GM23248 (cell line): Measurements from ENCODE around the gene CSRP1. TPM values are rescaled to one million over a fixed set of nuclear protein-coding genes. Genes with fewer than 3 reads are reported as not detected.
"Not testable (repeated sequence)": the region's sequence is repeated elsewhere in the genome, so short reads cannot be mapped to it uniquely, and the experiment has no call there.

Experiments
- DNase-seq: peaks from one replicate; pipeline ENCODE4 v3.0.0-alpha.2; 2015
- H2AFZ ChIP-seq: fragments of 200-600 bp; sonication (generic); 2 replicates; pipeline ENCODE4 v1.6.1; 2016; ENCODE audit warnings: antibody characterized with exemption
- H3F3A ChIP-seq: fragments of 200-600 bp; sonication (generic); 2 replicates; pipeline ENCODE4 v1.6.1; 2016; ENCODE audit warnings: mild to moderate bottlenecking, antibody characterized with exemption, mixed run types; ENCODE audit not compliant: insufficient read depth
- H3K27ac ChIP-seq: fragments of 200-600 bp; sonication (generic); 2 replicates; pipeline ENCODE4 v1.5.1; 2016; ENCODE audit warnings: mild to moderate bottlenecking
- H3K27me3 ChIP-seq: fragments of 200-600 bp; sonication (generic); replicated peaks from 2 replicates; pipeline ENCODE4 v1.6.1; 2016; ENCODE audit warnings: mild to moderate bottlenecking; ENCODE audit not compliant: insufficient read depth
- H3K36me3 ChIP-seq: fragments of 200-600 bp; sonication (generic); 2 replicates; pipeline ENCODE4 v1.6.1; 2016; ENCODE audit warnings: low read depth, mild to moderate bottlenecking
- H3K4me1 ChIP-seq: fragments of 200-600 bp; sonication (generic); 2 replicates; pipeline ENCODE4 v1.6.1; 2016; ENCODE audit warnings: mild to moderate bottlenecking; ENCODE audit not compliant: insufficient read depth
- H3K4me2 ChIP-seq: fragments of 200-600 bp; sonication (generic); one replicate; pipeline ENCODE4 v1.6.1; 2016; ENCODE audit warnings: mild to moderate bottlenecking; ENCODE audit not compliant: unreplicated experiment
- H3K4me3 ChIP-seq: fragments of 200-600 bp; sonication (generic); 2 replicates; pipeline ENCODE4 v1.5.1; 2016; ENCODE audit warnings: mild to moderate bottlenecking
- H3K79me2 ChIP-seq: fragments of 200-600 bp; sonication (generic); 2 replicates; pipeline ENCODE4 v1.6.1; 2016; ENCODE audit warnings: mild to moderate bottlenecking; ENCODE audit not compliant: insufficient read depth
- H3K9ac ChIP-seq: fragments of 200-600 bp; sonication (generic); 2 replicates; pipeline ENCODE4 v1.6.1; 2016; ENCODE audit warnings: mild to moderate bottlenecking
- H3K9me2 ChIP-seq: fragments of 200-600 bp; sonication (generic); 2 replicates; pipeline ENCODE4 v1.6.1; 2016; ENCODE audit warnings: mixed run types, mild to moderate bottlenecking, moderate library complexity; ENCODE audit not compliant: insufficient read depth
- H3K9me3 ChIP-seq: fragments of 200-600 bp; sonication (generic); one replicate; pipeline ENCODE4 v1.6.1; 2017; ENCODE audit warnings: low read depth
- H4K20me1 ChIP-seq: fragments of 200-600 bp; sonication (generic); 2 replicates; pipeline ENCODE4 v1.6.0; 2016; ENCODE audit not compliant: insufficient read depth
- EZH2 ChIP-seq: fragments of 200-600 bp; sonication (generic); IDR thresholded peaks from 2 replicates; pipeline ENCODE4 v1.6.1; 2018; ENCODE audit warnings: antibody characterized with exemption, mild to moderate bottlenecking; ENCODE audit not compliant: insufficient read depth, poor library complexity, severe bottlenecking
- EZH2phosphoT487 ChIP-seq: fragments of 200-600 bp; sonication (generic); IDR thresholded peaks from 2 replicates; pipeline ENCODE4 v1.6.1; 2018; ENCODE audit warnings: antibody characterized with exemption, moderate library complexity, mild to moderate bottlenecking, low read depth; ENCODE audit not compliant: insufficient read depth
- WGBS, 2 experiments: methylation state at CpG; one replicate each; pipeline ENCODE4 v1.1.6; 2015 to 2017; ENCODE audit warnings: low lambda C conversion rate in 2 of 2, low coverage in 1 of 2; ENCODE audit errors: missing lambda C conversion rate in 2 of 2; 5-methylcytosine and 5-hydroxymethylcytosine counted together
- in situ Hi-C: fragments of 300-500 bp; cut with MboI; formaldehyde crosslinking; loops from 2 replicates; pipeline ENCODE4 v1.15.0; 2020
- polyA plus RNA-seq: library from polyadenylated mRNA; unstranded; fragments of >200 nt; fragmentation: Nextera tagmentation; extraction: Ambion mirVana; gene quantifications from 2 replicates; pipeline ENCODE4 v1.2.1, GENCODE V29; 2016
- total RNA-seq: library from RNA; depleted of rRNA; stranded (reverse); fragments of >200 nt; shearing (Covaris generic); gene quantifications from 2 replicates; pipeline ENCODE4 v1.2.3, GENCODE V29; 2014

Gene CSRP1
- total and polyA plus RNA-seq, 2 experiments from 2014 or later: 510 to 1,160 TPM

- Histone ChIP-seq H3K27ac (peak overlapping the region; percentile 80), H3F3A (peaks cover 32% of the 10 kb centered on the region), H2AFZ (peak overlapping the region; percentile 43), H3K36me3 (no peaks in the 10 kb centered on the region), H3K4me3 (no peak overlapping the region), H4K20me1 (no peaks in the 10 kb centered on the region), H3K4me1 (peaks cover 41% of the 10 kb centered on the region), H3K9me2 (no peaks in the 10 kb centered on the region), H3K27me3 (no peaks in the 10 kb centered on the region), H3K9me3 (no peaks in the 10 kb centered on the region), H3K9ac (peak overlapping the region; percentile 80), H3K79me2 (no peaks in the 10 kb centered on the region), H3K4me2 (peak overlapping the region; percentile 44)
- WGBS, 2 experiments: 6 to 9% methylated on average over 26 of the region's 26 CpGs
- in situ Hi-C loops: no loop called here
- no peak for TF ChIP-seq EZH2phosphoT487
- no peak for TF ChIP-seq EZH2
- peak; percentile 95 for DNase-seq
Observed at GRCh38 chr1:201530741-201531531, 24.0 kb upstream of the CSRP1 start.

- no peak overlapping the region for H3K27ac ChIP-seq
- H4K20me1 ChIP-seq: no peaks in the 10 kb centered on the region
- H3K9me2 ChIP-seq: no peaks in the 10 kb centered on the region
- no peaks in the 10 kb centered on the region for H3K36me3 ChIP-seq
- WGBS, 2 experiments: 95 to 97% methylated on average over 3 of the region's 3 CpGs
- H3K9ac ChIP-seq: no peak overlapping the region
- no peak overlapping the region for H3K4me2 ChIP-seq
- peaks cover 19% of the 10 kb centered on the region for H3K4me1 ChIP-seq
- no peak overlapping the region for H2AFZ ChIP-seq
- no peaks in the 10 kb centered on the region for H3K79me2 ChIP-seq
- no peak for TF ChIP-seq EZH2phosphoT487
- TF ChIP-seq EZH2: no peak
- H3K27me3 ChIP-seq: no peaks in the 10 kb centered on the region
- in situ Hi-C loops: no loop called here
- no peak overlapping the region for H3K4me3 ChIP-seq
- DNase-seq: peak; percentile 61
- no peaks in the 10 kb centered on the region for H3K9me3 ChIP-seq
- H3F3A ChIP-seq: 0 out of 2 replicates have a peak, but pooled peaks cover 10% of the 10 kb centered on the region
Observed at GRCh38 chr1:201528631-201529252, 21.8 kb upstream of the CSRP1 start.

- Histone ChIP-seq H3K4me3 (no peak overlapping the region), H3K9ac (no peak overlapping the region), H3K27me3 (no peaks in the 10 kb centered on the region), H3F3A (0 out of 2 replicates have a peak, but pooled peaks cover 10% of the 10 kb centered on the region), H3K79me2 (no peaks in the 10 kb centered on the region), H3K36me3 (no peaks in the 10 kb centered on the region), H3K4me1 (peaks cover 16% of the 10 kb centered on the region), H2AFZ (no peak overlapping the region), H3K27ac (no peak overlapping the region), H3K9me2 (no peaks in the 10 kb centered on the region), H3K4me2 (no peak overlapping the region), H3K9me3 (no peaks in the 10 kb centered on the region), H4K20me1 (no peaks in the 10 kb centered on the region)
- no peak for TF ChIP-seq EZH2phosphoT487
- 76 to 79% methylated on average over 5 of the region's 5 CpGs for WGBS, 2 experiments
- in situ Hi-C loops: no loop called here
- DNase-seq: no peak
Observed at GRCh38 chr1:201527879-201528278, 21.0 kb upstream of the CSRP1 start.

GRCh38 chr1:201525193-201525778, 18.4 kb upstream of the CSRP1 start:
- H3K4me1 ChIP-seq: peaks cover 3% of the 10 kb centered on the region
- H3K79me2 ChIP-seq: no peaks in the 10 kb centered on the region
- no peaks in the 10 kb centered on the region for H3K9me2 ChIP-seq
- no peak overlapping the region for H3K4me3 ChIP-seq
- no peak overlapping the region for H2AFZ ChIP-seq
- DNase-seq: no peak
- H3F3A ChIP-seq: 0 out of 2 replicates have a peak, but pooled peaks cover 7% of the 10 kb centered on the region
- no peaks in the 10 kb centered on the region for H3K9me3 ChIP-seq
- H3K27ac ChIP-seq: no peak overlapping the region
- no peaks in the 10 kb centered on the region for H3K36me3 ChIP-seq
- H3K9ac ChIP-seq: no peak overlapping the region
- 95 to 100% methylated on average over 1 of the region's 1 CpG for WGBS, 2 experiments
- H3K27me3 ChIP-seq: no peaks in the 10 kb centered on the region
- in situ Hi-C loops: no loop called here
- TF ChIP-seq EZH2phosphoT487 (no peak), EZH2 (no peak)
- no peak overlapping the region for H3K4me2 ChIP-seq
- H4K20me1 ChIP-seq: no peaks in the 10 kb centered on the region

- H3K9me2 ChIP-seq, in situ Hi-C loops: not testable (repeated sequence)
- 67 to 70% methylated on average over 14 of the region's 14 CpGs for WGBS, 2 experiments
Observed at GRCh38 chr1:201520046-201520575, 13.2 kb upstream of the CSRP1 start.

More at GRCh38 chr1:201520046-201520575, 13.2 kb upstream of the CSRP1 start:
- H3F3A ChIP-seq, H3K4me1 ChIP-seq, H3K4me3 ChIP-seq, H3K9me3 ChIP-seq, DNase-seq, H3K36me3 ChIP-seq, H3K9ac ChIP-seq, H4K20me1 ChIP-seq, H3K79me2 ChIP-seq, H2AFZ ChIP-seq, H3K27ac ChIP-seq, H3K27me3 ChIP-seq, H3K4me2 ChIP-seq: not testable (repeated sequence)
